IMR-90 (cell line): ENCODE results near the gene PNMA1. TPM values are rescaled to one million over a fixed set of nuclear protein-coding genes. Genes with fewer than 3 reads are reported as not detected.

Experiments
- ATAC-seq: fragments of 200-7000 bp; cut with Tn5 transposase; 2 replicates; pipeline ENCODE4 v1.9.1; 2020; ENCODE audit warnings: low read depth, mild to moderate bottlenecking, moderate library complexity
- BruUV-seq: library from RNA; stranded (reverse); fragments of 400-500 nt; replicated peaks from 2 replicates; lab custom pipeline; 2021; lab: Mats Ljungman, UMichigan
- CTCF ChIA-PET: fragments of 300-600 bp; formaldehyde crosslinking; extraction: SDS; loops from one replicate; lab custom pipeline; 2021; ENCODE audit warnings: antibody characterized with exemption; lab: Yijun Ruan, JAX
- POLR2A ChIA-PET: fragments of 300-600 bp; sonication (Branson Sonifier 250); formaldehyde crosslinking; loops from one replicate; lab custom pipeline; 2022; ENCODE audit warnings: antibody characterized with exemption; ENCODE audit not compliant: unreplicated experiment; lab: Charles Lee
- DNase-seq: peaks from one replicate; pipeline ENCODE4 v3.0.0; 2013
- H2AFZ ChIP-seq: replicated peaks from 2 replicates; pipeline ENCODE3; 2013; ENCODE audit warnings: low read length, mild to moderate bottlenecking; ENCODE audit not compliant: poor library complexity
- H2AK5ac ChIP-seq: 2 replicates; pipeline ENCODE4 v1.6.1; 2013; ENCODE audit warnings: low read depth, low read length, inconsistent platforms
- H2AK9ac ChIP-seq: replicated peaks from 2 replicates; pipeline ENCODE3; 2013; ENCODE audit warnings: mild to moderate bottlenecking, low read depth, low read length, moderate library complexity; ENCODE audit not compliant: poor library complexity
- H2BK120ac ChIP-seq: 2 replicates; pipeline ENCODE4 v1.6.1; 2013; ENCODE audit warnings: low read depth, low read length, inconsistent platforms
- H2BK15ac ChIP-seq: 3 replicates; pipeline ENCODE4 v1.6.1; 2013; ENCODE audit warnings: low read depth, low read length, inconsistent platforms
- H2BK20ac ChIP-seq: 2 replicates; pipeline ENCODE4 v1.6.1; 2013; ENCODE audit warnings: low read depth, mild to moderate bottlenecking, inconsistent platforms, low read length, moderate library complexity
- H2BK5ac ChIP-seq: 2 replicates; pipeline ENCODE4 v1.6.1; 2013; ENCODE audit warnings: mild to moderate bottlenecking, low read depth, low read length, inconsistent platforms; ENCODE audit not compliant: poor library complexity, severe bottlenecking
- H3K14ac ChIP-seq: replicated peaks from 2 replicates; pipeline ENCODE4 v1.6.1; 2013; ENCODE audit warnings: low read depth, low read length, inconsistent platforms
- H3K18ac ChIP-seq: 2 replicates; pipeline ENCODE4 v1.6.1; 2013; ENCODE audit warnings: low read depth, low read length, control low read depth
- H3K23ac ChIP-seq: 2 replicates; pipeline ENCODE4 v1.6.1; 2013; ENCODE audit warnings: low read depth, low read length, inconsistent platforms
- H3K27ac ChIP-seq: 2 replicates; pipeline ENCODE4 v1.5.1; 2013; ENCODE audit warnings: mild to moderate bottlenecking, control low read depth, low read length; ENCODE audit not compliant: insufficient read depth
- H3K27me3 ChIP-seq: 2 replicates; pipeline ENCODE4 v1.6.1; 2013; ENCODE audit warnings: low read length; ENCODE audit not compliant: control insufficient read depth, insufficient read depth
- H3K36me3 ChIP-seq: 2 replicates; pipeline ENCODE4 v1.6.1; 2013; ENCODE audit warnings: low read length, mixed read lengths; ENCODE audit not compliant: control insufficient read depth, insufficient read depth
- H3K4ac ChIP-seq: 2 replicates; pipeline ENCODE4 v1.6.1; 2013; ENCODE audit warnings: low read depth, low read length, inconsistent platforms
- H3K4me1 ChIP-seq: 2 replicates; pipeline ENCODE4 v1.6.1; 2013; ENCODE audit warnings: low read length, mixed read lengths; ENCODE audit not compliant: control insufficient read depth, insufficient read depth
- H3K4me2 ChIP-seq: 2 replicates; pipeline ENCODE4 v1.6.1; 2013; ENCODE audit warnings: low read depth, mild to moderate bottlenecking, control low read depth, low read length, moderate library complexity
- H3K4me3 ChIP-seq: 2 replicates; pipeline ENCODE4 v1.5.1; 2013; ENCODE audit warnings: low read depth, mild to moderate bottlenecking, control low read depth, low read length, moderate library complexity; ENCODE audit not compliant: insufficient read depth
- H3K56ac ChIP-seq: 2 replicates; pipeline ENCODE4 v1.6.1; 2013; ENCODE audit warnings: low read length, inconsistent platforms; ENCODE audit not compliant: insufficient read depth; ENCODE audit errors: extremely low read depth
- H3K79me1 ChIP-seq, 2 experiments: 2 replicates each; pipeline ENCODE4 v1.6.1; 2013; ENCODE audit warnings: low read length in 2 of 2, inconsistent platforms in 1 of 2, low read depth in 1 of 2
- H3K9ac ChIP-seq: 2 replicates; pipeline ENCODE4 v1.6.1; 2013; ENCODE audit warnings: low read depth, low read length, control low read depth
- H3K9me1 ChIP-seq: 2 replicates; pipeline ENCODE4 v1.6.1; 2013; ENCODE audit warnings: low read length, inconsistent platforms; ENCODE audit not compliant: insufficient read depth
- H3K9me3 ChIP-seq: 2 replicates; pipeline ENCODE4 v1.6.1; 2013; ENCODE audit warnings: low read length; ENCODE audit not compliant: control insufficient read depth, insufficient read depth
- H4K20me1 ChIP-seq: 2 replicates; pipeline ENCODE4 v1.6.1; 2013; ENCODE audit warnings: low read length, inconsistent platforms; ENCODE audit not compliant: insufficient read depth
- H4K5ac ChIP-seq: 2 replicates; pipeline ENCODE4 v1.6.1; 2013; ENCODE audit warnings: mild to moderate bottlenecking, low read depth, low read length, control low read depth
- H4K8ac ChIP-seq, 2 experiments: 2 replicates each; pipeline ENCODE4 v1.6.1; 2013; ENCODE audit warnings: low read depth in 2 of 2, low read length in 2 of 2, control low read depth in 1 of 2, inconsistent platforms in 1 of 2
- H4K91ac ChIP-seq: 2 replicates; pipeline ENCODE4 v1.6.1; 2013; ENCODE audit warnings: low read depth, low read length, inconsistent platforms; ENCODE audit not compliant: insufficient read depth
- BHLHE40 ChIP-seq: fragments of 150-350 bp; IDR thresholded peaks from 2 replicates; pipeline ENCODE4 v1.6.1; 2016; ENCODE audit warnings: mild to moderate bottlenecking, low read depth, low read length
- CEBPB ChIP-seq: IDR thresholded peaks from 2 replicates; pipeline ENCODE4 v1.6.1; 2012; ENCODE audit warnings: low read depth, low read length, improper control_type of control experiment
- CHD1 ChIP-seq: IDR thresholded peaks from 2 replicates; pipeline ENCODE4 v1.6.1; 2012; ENCODE audit warnings: low read depth, low read length, improper control_type of control experiment
- ELK1 ChIP-seq: fragments of 150-350 bp; IDR thresholded peaks from 2 replicates; pipeline ENCODE4 v1.6.1; 2016; ENCODE audit warnings: low read depth, mild to moderate bottlenecking, low read length, moderate library complexity, borderline replicate concordance
- FOS ChIP-seq: fragments of 150-350 bp; IDR thresholded peaks from 2 replicates; pipeline ENCODE4 v1.6.1; 2016; ENCODE audit warnings: low read depth, low read length
- MAFK ChIP-seq: IDR thresholded peaks from 2 replicates; pipeline ENCODE4 v1.6.1; 2012; ENCODE audit warnings: low read depth, low read length, improper control_type of control experiment
- MAZ ChIP-seq: IDR thresholded peaks from 2 replicates; pipeline ENCODE4 v1.6.1; 2012; ENCODE audit warnings: low read depth, mild to moderate bottlenecking, low read length, improper control_type of control experiment, moderate library complexity, borderline replicate concordance
- MXI1 ChIP-seq: IDR thresholded peaks from 2 replicates; pipeline ENCODE4 v1.6.1; 2012; ENCODE audit warnings: low read depth, mild to moderate bottlenecking, low read length, moderate library complexity, borderline replicate concordance
- POLR2A ChIP-seq: IDR thresholded peaks from 2 replicates; pipeline ENCODE4 v1.6.1; 2012; ENCODE audit warnings: mild to moderate bottlenecking, low read depth, low read length
- RAD21 ChIP-seq: IDR thresholded peaks from 2 replicates; pipeline ENCODE4 v1.6.1; 2012; ENCODE audit warnings: low read length, improper control_type of control experiment
- RCOR1 ChIP-seq: IDR thresholded peaks from 2 replicates; pipeline ENCODE4 v1.6.1; 2012; ENCODE audit warnings: mild to moderate bottlenecking, low read length, improper control_type of control experiment; ENCODE audit not compliant: insufficient replicate concordance
- RFX5 ChIP-seq: IDR thresholded peaks from 2 replicates; pipeline ENCODE4 v1.8.0; 2012; ENCODE audit warnings: low read depth, mild to moderate bottlenecking, low read length, moderate library complexity
- SMC3 ChIP-seq: fragments of 150-350 bp; IDR thresholded peaks from 2 replicates; pipeline ENCODE4 v1.6.1; 2016; ENCODE audit warnings: low read depth, mild to moderate bottlenecking, antibody characterized with exemption, low read length, moderate library complexity
- USF2 ChIP-seq: fragments of 150-350 bp; IDR thresholded peaks from 2 replicates; pipeline ENCODE4 v1.6.1; 2017; ENCODE audit warnings: mild to moderate bottlenecking, antibody characterized with exemption, low read length, low read depth
- whole genome bisulfite sequencing, 2 experiments: methylation state at CpG; one replicate each; pipeline versions ENCODE4 v1.1.5 to v1.1.7; 2013; ENCODE audit warnings: missing lambda C conversion rate in 2 of 2; ENCODE audit not compliant: insufficient read length in 1 of 2; ENCODE audit errors: extremely low coverage in 2 of 2; 5-methylcytosine and 5-hydroxymethylcytosine counted together
- dilution Hi-C: fragments of 300-500 bp; cut with HindIII; formaldehyde crosslinking; loops from one replicate; pipeline ENCODE4 v1.14.3; 2018; ENCODE audit warnings: low sequenced_read_pairs; ENCODE audit not compliant: unreplicated experiment
- in situ Hi-C: fragments of 300-500 bp; cut with MboI; formaldehyde crosslinking; loops from 3 replicates; pipeline ENCODE4 v1.14.3; 2019; ENCODE audit warnings: low sequenced_read_pairs, inconsistent platforms, mixed read lengths
- intact Hi-C: fragments of 100-400 bp; cut with micrococcal nuclease; formaldehyde crosslinking; loops from 2 replicates; pipeline ENCODE4 v1.10.0; 2022
- polyA plus RNA-seq, 3 experiments: library from polyadenylated mRNA; depleted of rRNA; stranded (reverse); fragments of >200 nt; gene quantifications; 2 replicates each; pipeline ENCODE4 v1.2.3, GENCODE V29; 2012; ENCODE audit warnings: low replicate concordance in 1 of 3
- total RNA-seq: library from RNA; depleted of rRNA; stranded (reverse); fragments of >200 nt; gene quantifications from 2 replicates; pipeline ENCODE4 v1.2.3, GENCODE V29; 2012

Gene PNMA1
- total and polyA plus RNA-seq, 2 of the 4 experiments (the other 2 are of a cell fraction) = 6.5 to 28.2 TPM

- no peak for TF ChIP-seq RFX5
- TF ChIP-seq POLR2A = no peak
These were observed 30.1 kb upstream of the PNMA1 start (continued) for GRCh38 chr14:73744175-73744867.

- Histone ChIP-seq H4K20me1 (peaks cover 95% of the 10 kb centered on the region), H4K5ac (no peak overlapping the region), H2BK15ac (no peak overlapping the region; the same call in 2 of the 3 replicates), H2BK120ac (no peak overlapping the region), H3K4me1 (peaks cover 65% of the 10 kb centered on the region), H2AK5ac (peak overlapping the region; percentile 53; the same call in 1 of the 2 replicates), H3K9me3 (no peaks in the 10 kb centered on the region), H4K91ac (no peak overlapping the region; the same call in 1 of the 2 replicates), H3K79me1 (peaks cover 26 to 98% of the 10 kb centered on the region in 2 experiments), H2BK20ac (no peak overlapping the region), H3K4me2 (no peak overlapping the region), H3K27ac (peak overlapping the region; percentile 41; the same call in 1 of the 2 replicates), H3K14ac (0 out of 2 replicates have a peak overlapping the region, but pooled peaks have one; percentile 10), H3K18ac (no peak overlapping the region), H3K9me1 (peaks cover 50% of the 10 kb centered on the region), H3K9ac (0 out of 2 replicates have a peak overlapping the region, but pooled peaks have one; percentile 35), H3K4me3 (no peak overlapping the region), H2BK5ac (peak overlapping the region; percentile 15), H2AFZ (peak overlapping the region; percentile 59), H3K36me3 (peaks cover 12% of the 10 kb centered on the region), H2AK9ac (peak overlapping the region; percentile 89), H3K23ac (peak overlapping the region; percentile 87), H3K4ac (peak overlapping the region; percentile 30; the same call in 1 of the 2 replicates), H3K56ac (no peak overlapping the region), H4K8ac (no peak overlapping the region), H3K27me3 (no peaks in the 10 kb centered on the region)
- 75% methylated on average over 2 of the region's 11 CpGs; no CpG with 5 or more reads in 1 of the 2 experiments for WGBS, 2 experiments
- in situ Hi-C loops (no loop called here), intact Hi-C loops (no loop called here), dilution Hi-C loops (no loop called here)
- ChIA-PET POLR2A (no interaction called here), CTCF (interaction anchor here (0.6 to 1.4 kb wide), 2 partner anchors 9 to 173 kb away, joined by 3 read pairs; no protein-coding TSS in a partner anchor)
- TF ChIP-seq USF2 (no peak), CHD1 (no peak), BHLHE40 (no peak), MXI1 (no peak), RCOR1 (no peak), RFX5 (no peak), ELK1 (no peak), SMC3 (no peak), FOS (no peak), CEBPB (no peak), MAFK (no peak), RAD21 (no peak), MAZ (no peak)
- BruUV-seq = no TSS peak
- no peak for DNase-seq
- ATAC-seq = no peak
These were observed 29.3 kb upstream of the PNMA1 start for GRCh38 chr14:73743431-73743931.
